HUES64 (cell line): Measurements from ENCODE around the gene CFAP161.

Experiments used
- H3K27ac ChIP-seq: 2 replicates; pipeline ENCODE4 v1.7.0; 2013; ENCODE audit warnings: low read depth, low read length, inconsistent platforms
- H3K27me3 ChIP-seq: 2 replicates; pipeline ENCODE4 v1.6.1; 2013; ENCODE audit warnings: mild to moderate bottlenecking, low read length; ENCODE audit not compliant: insufficient read depth
- H3K36me3 ChIP-seq: 2 replicates; pipeline ENCODE4 v1.6.1; 2013; ENCODE audit warnings: mild to moderate bottlenecking, low read length; ENCODE audit not compliant: insufficient read depth
- H3K4me1 ChIP-seq: 2 replicates; pipeline ENCODE4 v1.6.1; 2013; ENCODE audit warnings: mild to moderate bottlenecking, low read length, moderate library complexity; ENCODE audit not compliant: insufficient read depth
- H3K4me3 ChIP-seq: 2 replicates; pipeline ENCODE4 v1.5.1; 2013; ENCODE audit warnings: mild to moderate bottlenecking, low read length, moderate library complexity
- H3K9ac ChIP-seq: 2 replicates; pipeline ENCODE4 v1.6.1; 2013; ENCODE audit warnings: mild to moderate bottlenecking, low read depth, low read length
- H3K9me3 ChIP-seq: 2 replicates; pipeline ENCODE4 v1.6.1; 2013; ENCODE audit warnings: low read depth, low read length; ENCODE audit not compliant: insufficient read depth
- WGBS: fragments of 150-250, 120-280 bp; methylation state at CpG from one replicate; pipeline ENCODE4 v1.1.7; 2013; ENCODE audit warnings: missing lambda C conversion rate; 5-methylcytosine and 5-hydroxymethylcytosine counted together

CFAP161 gene

GRCh38 chr15:81189583-81190283, 55.7 kb downstream of the CFAP161 start:
- no peaks in the 10 kb centered on the region for H3K9me3 ChIP-seq
- WGBS, result 92% methylated on average over 11 of the region's 11 CpGs
- H3K27me3 ChIP-seq, result no peaks in the 10 kb centered on the region
- no peak overlapping the region for H3K27ac ChIP-seq
- H3K4me3 ChIP-seq, result no peak overlapping the region
- H3K4me1 ChIP-seq, result no peaks in the 10 kb centered on the region
- H3K36me3 ChIP-seq, result no peaks in the 10 kb centered on the region
- H3K9ac ChIP-seq, result no peak overlapping the region

GRCh38 chr15:81190922-81191507, 56.9 kb downstream of the CFAP161 start:
- Histone ChIP-seq H3K27me3 (no peaks in the 10 kb centered on the region), H3K36me3 (no peaks in the 10 kb centered on the region), H3K9ac (no peak overlapping the region), H3K4me3 (no peak overlapping the region), H3K27ac (no peak overlapping the region), H3K4me1 (no peaks in the 10 kb centered on the region), H3K9me3 (no peaks in the 10 kb centered on the region)
- WGBS, result 100% methylated on average over 3 of the region's 3 CpGs

- Histone ChIP-seq H3K9ac (no peak overlapping the region), H3K27ac (no peak overlapping the region), H3K4me3 (no peak overlapping the region), H3K9me3 (no peaks in the 10 kb centered on the region), H3K27me3 (no peaks in the 10 kb centered on the region), H3K36me3 (no peaks in the 10 kb centered on the region), H3K4me1 (no peaks in the 10 kb centered on the region)
- WGBS, result 96% methylated on average over 3 of the region's 3 CpGs
Observed at GRCh38 chr15:81191701-81192100, 57.6 kb downstream of the CFAP161 start.

- H3K27ac ChIP-seq, result no peak overlapping the region
- no peak overlapping the region for H3K4me3 ChIP-seq
- 97% methylated on average over 5 of the region's 5 CpGs for WGBS
- H3K9ac ChIP-seq, result no peak overlapping the region
- no peaks in the 10 kb centered on the region for H3K9me3 ChIP-seq
- H3K4me1 ChIP-seq, result no peaks in the 10 kb centered on the region
- no peaks in the 10 kb centered on the region for H3K27me3 ChIP-seq
- no peaks in the 10 kb centered on the region for H3K36me3 ChIP-seq
Observed at GRCh38 chr15:81194723-81195122, 60.7 kb downstream of the CFAP161 start.

GRCh38 chr15:81195339-81195864, 61.3 kb downstream of the CFAP161 start:
- WGBS, result 76% methylated on average over 8 of the region's 8 CpGs
- no peak overlapping the region for H3K27ac ChIP-seq
- H3K9ac ChIP-seq, result no peak overlapping the region
- H3K36me3 ChIP-seq, result no peaks in the 10 kb centered on the region
- H3K4me3 ChIP-seq, result no peak overlapping the region
- no peaks in the 10 kb centered on the region for H3K4me1 ChIP-seq
- H3K9me3 ChIP-seq, result no peaks in the 10 kb centered on the region
- no peaks in the 10 kb centered on the region for H3K27me3 ChIP-seq

GRCh38 chr15:81196576-81197254, 62.6 kb downstream of the CFAP161 start, which contains the start of gene IL16:
TSS of gene IL16 (plus strand) at chr15:81196879. CDS start at chr15:81225400, 28,521 bp downstream.
- H3K27me3 ChIP-seq, result no peaks in the 10 kb centered on the region
- 91% methylated on average over 16 of the region's 16 CpGs for WGBS

GRCh38 chr15:81197255-81197630, 63.2 kb downstream of the CFAP161 start:
- Histone ChIP-seq H3K4me1 (no peaks in the 10 kb centered on the region), H3K27me3 (no peaks in the 10 kb centered on the region), H3K27ac (no peak overlapping the region), H3K4me3 (no peak overlapping the region), H3K9ac (no peak overlapping the region), H3K9me3 (no peaks in the 10 kb centered on the region), H3K36me3 (no peaks in the 10 kb centered on the region)
- 88% methylated on average over 7 of the region's 7 CpGs for WGBS

More at GRCh38 chr15:81196576-81197254, 62.6 kb downstream of the CFAP161 start, which contains the start of gene IL16:
- no peaks in the 10 kb centered on the region for H3K36me3 ChIP-seq
- H3K27ac ChIP-seq, result no peak within 1 kb of the TSS
- H3K4me1 ChIP-seq, result no peaks in the 10 kb centered on the region
- no peaks in the 10 kb centered on the region for H3K9me3 ChIP-seq
- H3K4me3 ChIP-seq, result no peak within 1 kb of the TSS
- H3K9ac ChIP-seq, result no peak within 1 kb of the TSS

GRCh38 chr15:81197688-81198281, 63.7 kb downstream of the CFAP161 start:
- Histone ChIP-seq H3K9me3 (no peaks in the 10 kb centered on the region), H3K27me3 (no peaks in the 10 kb centered on the region), H3K9ac (no peak overlapping the region), H3K36me3 (no peaks in the 10 kb centered on the region), H3K27ac (no peak overlapping the region), H3K4me3 (no peak overlapping the region), H3K4me1 (no peaks in the 10 kb centered on the region)
- 84% methylated on average over 7 of the region's 7 CpGs for WGBS
